T-helper 22 cell (primary cell): Measurements from ENCODE around the gene VEZT.
"Not testable (repeated sequence)": the region's sequence is repeated elsewhere in the genome, so short reads cannot be mapped to it uniquely, and the experiment has no call there.

Experiments
- DNase-seq: peaks from one replicate; pipeline ENCODE4 v3.0.0-alpha.2; 2020; ENCODE audit warnings: low read depth

Gene VEZT

GRCh38 chr12:95257541-95257940 is 39.9 kb downstream of the VEZT start:
- DNase-seq = no peak

DNA sequence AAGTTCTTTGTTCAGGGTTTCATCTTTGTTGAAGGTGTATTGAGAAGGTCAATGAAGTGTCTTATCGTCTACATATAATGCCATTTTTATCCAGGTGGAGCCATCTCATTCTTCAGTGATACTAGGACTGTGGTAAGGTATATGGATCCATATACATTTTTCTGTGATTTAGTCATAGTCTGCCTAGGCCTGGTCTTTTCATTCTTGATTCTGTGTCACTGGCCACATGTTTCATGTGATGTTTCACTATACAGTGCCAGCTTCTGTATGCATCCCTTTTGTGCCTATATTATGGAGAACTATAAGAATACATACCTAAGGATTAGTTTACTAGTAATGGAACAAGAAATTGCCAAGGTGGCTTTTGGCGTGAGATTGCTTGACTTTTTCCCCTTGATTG is 40.5 kb downstream of the VEZT start:
- DNase-seq = no peak

DNA sequence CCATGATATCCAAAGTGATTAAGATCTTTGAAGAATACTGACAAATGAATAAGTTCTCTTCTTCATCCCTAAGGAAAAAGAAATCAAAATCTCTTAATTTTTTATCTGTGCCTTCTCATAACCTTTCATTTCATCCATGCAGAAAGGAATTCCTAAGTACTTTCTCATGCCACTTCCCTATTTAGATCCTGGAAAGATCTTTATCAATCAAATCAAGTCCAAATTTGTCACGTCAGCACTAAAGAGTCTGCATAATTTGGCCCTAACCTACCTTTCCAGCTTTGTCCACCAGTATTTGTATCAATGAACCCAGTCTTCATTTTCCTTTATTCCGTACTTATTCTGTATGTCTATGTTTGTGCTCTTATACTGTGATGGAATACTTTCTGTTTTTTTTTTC is 41.2 kb downstream of the VEZT start:
- DNase-seq = no peak

DNA sequence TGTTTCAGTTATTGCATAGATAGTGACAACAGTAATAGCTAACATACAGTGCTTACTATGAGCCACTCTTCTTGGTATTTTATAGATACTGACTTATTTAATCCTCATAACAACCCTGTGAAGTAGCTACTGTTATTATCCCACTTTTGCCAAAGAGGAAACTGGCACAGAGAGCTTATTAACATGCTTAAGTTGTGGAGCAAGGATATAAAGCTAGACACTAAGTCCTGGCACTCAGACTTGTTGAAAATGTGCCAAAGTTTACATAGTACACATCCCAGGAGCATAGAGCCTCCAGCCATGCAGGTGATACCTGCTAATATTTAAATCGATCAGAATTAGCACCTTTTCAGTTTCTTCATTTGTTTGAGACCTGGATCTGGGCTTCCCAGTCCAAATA is 41.8 kb downstream of the VEZT start:
- DNase-seq = no peak

- no peak for DNase-seq
Measured at GRCh38 chr12:95261109-95261508, 43.5 kb downstream of the VEZT start.

DNA sequence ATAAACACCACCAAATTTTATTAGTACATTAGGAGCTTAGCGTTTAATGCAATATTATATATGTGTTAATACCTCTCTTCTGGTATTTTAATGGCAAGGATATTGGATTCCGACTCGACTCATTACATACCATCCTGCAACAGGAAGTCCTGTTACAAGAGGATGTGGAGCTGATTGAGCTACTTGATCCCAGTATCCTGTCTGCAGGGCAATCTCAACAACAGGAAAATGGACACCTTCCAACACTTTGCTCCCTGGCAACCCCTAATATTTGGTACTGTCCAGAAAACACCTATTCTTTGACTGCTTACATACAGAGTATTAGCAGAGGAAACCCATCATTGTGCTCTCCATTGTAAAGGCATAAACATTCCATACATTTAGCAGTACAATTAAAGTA is 45.2 kb downstream of the VEZT start:
- no peak for DNase-seq

GRCh38 chr12:95265765-95266164 is 48.2 kb downstream of the VEZT start:
- no peak for DNase-seq

DNA sequence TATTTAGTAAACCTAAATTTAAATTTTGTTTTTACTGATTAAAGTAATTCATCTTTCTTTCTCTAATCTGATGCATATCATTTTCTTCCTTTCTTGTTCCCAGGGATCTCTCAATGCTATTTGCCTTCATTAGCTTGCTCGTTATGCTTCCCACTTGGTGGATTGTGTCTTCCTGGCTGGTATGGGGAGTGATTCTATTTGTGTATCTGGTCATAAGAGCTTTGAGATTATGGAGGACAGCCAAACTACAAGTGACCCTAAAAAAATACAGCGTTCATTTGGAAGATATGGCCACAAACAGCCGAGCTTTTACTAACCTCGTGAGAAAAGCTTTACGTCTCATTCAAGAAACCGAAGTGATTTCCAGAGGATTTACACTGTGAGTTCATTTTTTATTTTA is 48.6 kb downstream of the VEZT start:
- DNase-seq = no peak

DNA sequence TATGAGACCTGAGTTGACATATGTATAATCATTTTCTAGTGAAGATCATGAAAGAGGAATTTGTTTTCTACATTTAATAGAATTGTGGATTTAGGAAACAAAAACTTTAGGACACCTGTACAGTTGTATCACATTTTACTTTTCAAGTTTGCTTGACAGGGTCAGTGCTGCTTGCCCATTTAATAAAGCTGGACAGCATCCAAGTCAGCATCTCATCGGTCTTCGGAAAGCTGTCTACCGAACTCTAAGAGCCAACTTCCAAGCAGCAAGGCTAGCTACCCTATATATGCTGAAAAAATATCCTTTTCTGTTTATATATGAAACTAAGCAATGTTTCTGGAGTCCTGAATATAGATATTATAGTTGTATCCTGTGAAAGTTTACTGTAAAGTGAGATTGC is 52.3 kb downstream of the VEZT start:
- no peak for DNase-seq

DNA sequence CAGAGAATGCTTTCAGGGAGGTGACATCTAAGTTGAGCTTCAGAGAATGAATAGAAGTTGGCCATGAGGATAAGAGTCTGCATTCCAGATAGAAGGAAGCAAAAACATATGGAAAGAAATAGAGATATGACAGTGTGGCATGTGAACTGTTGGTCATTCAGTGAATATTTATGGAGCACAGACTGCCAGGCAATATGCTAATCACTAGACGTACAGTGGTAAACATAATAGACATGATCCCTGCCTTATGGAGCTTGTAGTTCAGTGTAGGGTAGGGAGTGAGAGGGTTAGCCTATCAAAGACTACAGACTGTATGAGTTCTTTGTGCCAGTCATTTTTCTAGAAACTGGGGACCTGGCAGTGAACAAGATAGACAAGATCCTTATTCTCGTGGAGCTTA is 53.9 kb downstream of the VEZT start:
- DNase-seq = no peak

DNA sequence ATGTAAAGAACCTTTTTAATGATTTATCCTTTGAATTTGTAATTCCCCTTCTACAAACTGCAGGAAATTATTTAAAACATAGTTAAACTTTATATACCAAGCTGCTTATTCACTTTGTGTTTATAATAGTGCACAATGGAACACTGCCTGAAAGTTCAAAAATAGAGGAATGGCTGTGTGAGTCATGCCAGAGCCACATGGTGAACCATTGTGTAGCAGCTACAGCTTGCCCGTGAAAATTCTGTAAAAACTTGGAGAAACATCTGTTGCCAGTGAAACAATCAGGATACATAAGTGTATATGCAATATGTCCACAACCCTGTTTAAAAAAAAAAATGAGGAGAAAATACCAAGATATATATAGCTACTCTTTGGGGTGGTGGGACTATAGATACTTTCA is 59.5 kb downstream of the VEZT start:
- no peak for DNase-seq

DNA sequence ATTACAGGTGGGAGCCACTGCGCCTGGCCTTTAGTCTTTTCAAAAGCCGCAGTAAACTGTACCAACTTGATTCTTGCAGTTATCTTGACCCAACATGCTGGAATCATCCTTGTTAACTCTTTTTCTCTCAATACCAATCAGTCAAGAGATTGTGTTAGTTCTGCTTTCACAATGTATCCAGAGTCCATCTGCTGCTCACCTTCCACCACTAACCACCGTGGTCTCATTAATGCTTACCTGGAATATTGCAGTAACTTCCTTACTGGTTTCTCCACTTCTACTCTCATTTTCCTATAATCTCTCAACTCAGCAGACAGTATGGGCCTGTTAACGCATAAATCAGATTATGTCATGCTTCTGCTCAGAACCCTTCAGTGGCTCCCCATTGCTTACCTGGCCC is 62.2 kb downstream of the VEZT start:
- no peak for DNase-seq

DNA sequence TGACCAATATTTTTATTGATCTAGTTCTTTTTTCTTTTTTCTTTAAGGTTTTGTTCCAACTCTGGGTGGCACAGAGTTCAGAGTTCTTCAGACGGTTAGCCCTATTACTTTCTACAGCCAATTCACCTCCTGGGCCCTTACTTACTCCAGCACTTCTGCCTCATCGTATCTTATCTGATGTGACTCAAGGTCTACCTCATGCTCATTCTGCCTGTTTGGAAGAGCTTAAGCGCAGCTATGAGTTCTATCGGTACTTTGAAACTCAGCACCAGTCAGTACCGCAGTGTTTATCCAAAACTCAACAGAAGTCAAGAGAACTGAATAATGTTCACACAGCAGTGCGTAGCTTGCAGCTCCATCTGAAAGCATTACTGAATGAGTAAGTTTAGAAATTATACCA is 64.7 kb downstream of the VEZT start:
- no peak for DNase-seq

GRCh38 chr12:95283371-95283770 is 65.8 kb downstream of the VEZT start:
- no peak for DNase-seq

GRCh38 chr12:95286713-95287112 is 69.1 kb downstream of the VEZT start:
- no peak for DNase-seq

GRCh38 chr12:95291501-95291900 is 73.9 kb downstream of the VEZT start:
- DNase-seq = no peak

DNA sequence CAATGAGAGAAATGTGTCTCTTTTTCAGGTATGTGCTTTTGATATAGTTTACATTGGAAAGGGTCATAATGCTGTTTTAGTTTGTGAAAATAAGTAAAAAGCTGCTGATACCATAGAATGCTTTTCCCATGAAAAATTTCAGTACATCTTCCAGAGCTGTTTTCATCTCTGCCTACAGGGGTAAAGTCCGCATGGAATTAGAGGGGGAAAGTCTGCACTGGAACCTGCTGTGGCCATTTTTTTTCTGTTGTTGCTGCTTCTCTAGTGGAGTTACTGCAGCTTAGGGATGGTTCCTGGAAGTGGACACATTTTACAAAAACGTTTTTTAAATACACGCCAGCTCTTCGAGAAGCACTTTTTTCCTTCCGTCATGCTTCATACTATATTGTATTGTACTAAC is 81.3 kb downstream of the VEZT start:
- no peak for DNase-seq

GRCh38 chr12:95300286-95300685 is 82.7 kb downstream of the VEZT start:
- no peak for DNase-seq

GRCh38 chr12:95303476-95303875 is 85.9 kb downstream of the VEZT start:
- DNase-seq = no peak

GRCh38 chr12:95304673-95305198 is 87.1 kb downstream of the VEZT start:
- no peak for DNase-seq

GRCh38 chr12:95312656-95313055 is 95.0 kb downstream of the VEZT start:
- DNase-seq = no peak

- DNase-seq = not testable (repeated sequence)
Measured at GRCh38 chr12:95314756-95315155, 97.1 kb downstream of the VEZT start.

DNA sequence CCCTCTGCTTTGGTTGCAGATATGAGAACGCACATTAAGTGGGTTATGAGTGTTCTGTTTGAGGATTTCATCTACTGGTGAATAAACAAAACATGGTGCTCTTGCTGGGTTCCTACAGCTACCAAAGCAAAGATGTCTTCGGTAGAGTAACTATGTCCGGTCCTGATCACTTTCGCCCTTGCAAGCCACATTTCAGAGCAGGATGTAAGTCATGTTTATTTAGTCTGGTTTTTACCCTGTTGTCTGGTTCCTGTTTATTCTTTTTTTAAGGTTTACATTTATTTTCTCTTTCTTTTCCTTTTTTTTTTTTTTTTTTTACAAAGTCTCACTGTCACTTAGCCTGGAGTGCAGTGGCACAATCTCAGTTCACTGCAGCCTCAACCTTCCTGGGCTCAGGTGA is 99.2 kb downstream of the VEZT start:
- no peak for DNase-seq

DNA sequence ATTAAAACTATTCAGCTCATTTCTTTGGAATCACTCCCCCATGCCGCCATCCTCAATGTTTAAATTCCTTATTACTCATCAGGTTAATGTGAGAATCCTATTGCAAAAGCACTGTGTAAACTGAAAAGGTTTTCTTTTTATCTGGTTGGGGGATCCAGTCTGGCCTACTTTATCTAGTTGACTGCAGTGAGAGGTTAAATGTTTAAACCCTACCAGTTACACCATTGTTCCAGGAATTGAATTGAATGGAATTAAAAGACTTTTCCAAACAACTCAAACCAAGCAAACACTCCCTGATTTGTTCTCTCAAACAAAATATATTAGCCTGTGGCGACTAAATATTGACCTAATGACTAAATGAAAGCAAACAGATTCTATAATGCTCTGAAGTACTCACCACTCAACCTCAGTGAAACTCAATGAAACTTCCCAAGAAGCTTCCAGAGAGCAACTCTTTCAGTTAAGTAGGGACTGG is 100.5 kb downstream of the VEZT start:
- no peak for DNase-seq
